HepG2 (cell line): ENCODE results near the gene ERRFI1. TPM values are rescaled to one million over a fixed set of nuclear protein-coding genes. Genes with fewer than 3 reads are reported as not detected.

ENCODE experiments used
- ATAC-seq: fragments of 200-7000 bp; cut with Tn5 transposase; 3 replicates; pipeline ENCODE4 v1.9.1; 2020; ENCODE audit warnings: mild to moderate bottlenecking, moderate library complexity
- BruUV-seq: library from RNA; stranded (reverse); fragments of 400-500 nt; replicated peaks from 2 replicates; lab custom pipeline; 2021; lab: Mats Ljungman, UMichigan
- CTCF ChIA-PET: fragments of 300-600 bp; formaldehyde crosslinking; extraction: SDS; loops from one replicate; lab custom pipeline; 2021; ENCODE audit warnings: low total read pairs, inconsistent platforms, low intra/inter-chr PET ratio; lab: Yijun Ruan, JAX
- POLR2A ChIA-PET: fragments of 350-600 bp; sonication (Branson Sonifier 250); formaldehyde crosslinking; loops from one replicate; lab custom pipeline; 2020; ENCODE audit warnings: antibody characterized with exemption, inconsistent platforms; lab: Yijun Ruan, JAX
- DNase-seq: peaks from one replicate; pipeline ENCODE4 v3.0.0-alpha.2; 2015; ENCODE audit warnings: low spot score
- FAIRE-seq: peaks from 3 replicates; lab custom pipeline; 2011; peaks lifted over from hg19 to GRCh38; lab: Jason Lieb, UNC
- H2AFZ ChIP-seq: one replicate; pipeline ENCODE4 v1.6.1; 2011; ENCODE audit warnings: low read length, inconsistent platforms
- H3K27ac ChIP-seq: fragments of 300-600 bp; 3 replicates; pipeline ENCODE4 v1.8.0; 2011; ENCODE audit warnings: mixed run types, mild to moderate bottlenecking, mixed read lengths, low read length, inconsistent platforms; ENCODE audit not compliant: insufficient read depth; ENCODE audit errors: extremely low read length
- H3K27me3 ChIP-seq, 2 experiments: fragments of 200-600 bp in 1 of 2; 2 replicates in 1 of 2; 3 replicates in 1 of 2; pipeline versions ENCODE4 v1.6.0 to v1.8.0; 2011; ENCODE audit warnings: low read length in 2 of 2, mild to moderate bottlenecking in 2 of 2, moderate library complexity in 2 of 2, inconsistent platforms in 1 of 2; ENCODE audit not compliant: insufficient read depth in 2 of 2, control insufficient read depth in 1 of 2
- H3K36me3 ChIP-seq, 2 experiments: fragments of 200-600 bp in 1 of 2; replicated peaks in 1 of 2; 2 replicates in 1 of 2; 3 replicates in 1 of 2; pipeline versions ENCODE4 v1.5.1 to v1.8.0; 2011; ENCODE audit warnings: low read length in 2 of 2, inconsistent platforms in 1 of 2; ENCODE audit not compliant: insufficient read depth in 2 of 2, control insufficient read depth in 1 of 2
- H3K4me1 ChIP-seq: 2 replicates; pipeline ENCODE4 v1.5.1; 2012; ENCODE audit warnings: low read length, inconsistent platforms; ENCODE audit not compliant: insufficient read depth
- H3K4me2 ChIP-seq: 2 replicates; pipeline ENCODE4 v1.6.0; 2011; ENCODE audit warnings: low read depth, low read length, inconsistent platforms
- H3K4me3 ChIP-seq, 3 experiments: fragments of 200-600 bp in 1 of 3; sonication (generic), shearing (Covaris generic) in 1 of 3; replicated peaks in 1 of 3; 2 replicates each; pipeline ENCODE4 v1.5.1; 2011 to 2016; ENCODE audit warnings: low read length in 3 of 3, inconsistent platforms in 2 of 3, low read depth in 2 of 3, mild to moderate bottlenecking in 2 of 3, control low read depth in 1 of 3, mixed read lengths in 1 of 3; ENCODE audit not compliant: insufficient read depth in 1 of 3
- H3K79me2 ChIP-seq: one replicate; pipeline ENCODE4 v1.6.1; 2011; ENCODE audit warnings: low read length, inconsistent platforms; ENCODE audit not compliant: insufficient read depth
- H3K9ac ChIP-seq: 2 replicates; pipeline ENCODE4 v1.6.0; 2011; ENCODE audit warnings: mild to moderate bottlenecking, low read depth, low read length, inconsistent platforms; ENCODE audit not compliant: insufficient read depth
- H3K9me3 ChIP-seq: 2 replicates; pipeline ENCODE4 v1.5.1; 2012; ENCODE audit warnings: mild to moderate bottlenecking, low read length
- H4K20me1 ChIP-seq: 2 replicates; pipeline ENCODE4 v1.6.0; 2011; ENCODE audit warnings: inconsistent platforms, mild to moderate bottlenecking, low read length, moderate library complexity; ENCODE audit not compliant: insufficient read depth
- BHLHE40 ChIP-seq: IDR thresholded peaks from 2 replicates; pipeline ENCODE4 v1.6.1; 2011; ENCODE audit warnings: low read length, improper control_type of control experiment
- ELF3 ChIP-seq: IDR thresholded peaks from 2 replicates; pipeline ENCODE4 v1.6.1; 2016; ENCODE audit warnings: missing genetic modification reagents, missing compliant biosample characterization
- KDM3A ChIP-seq: IDR thresholded peaks from 2 replicates; pipeline ENCODE4 v1.6.1; 2018; ENCODE audit warnings: low read depth, missing compliant biosample characterization
- NONO ChIP-seq, 2 experiments: fragments of 450-650 bp in 1 of 2; sonication (generic) in 1 of 2; formaldehyde crosslinking in 1 of 2; IDR thresholded peaks in 1 of 2; conservative IDR thresholded peaks in 1 of 2; 2 replicates each; pipeline versions ENCODE4 v1.6.1 to v1.8.0; 2017 to 2022; ENCODE audit warnings: mild to moderate bottlenecking in 1 of 2, missing genetic modification reagents in 1 of 2, moderate library complexity in 1 of 2
- NR2F6 ChIP-seq, 2 experiments: IDR thresholded peaks; 2 replicates each; pipeline ENCODE4 v1.6.1; 2016; ENCODE audit warnings: antibody characterized with exemption in 1 of 2, mild to moderate bottlenecking in 1 of 2
- POGZ ChIP-seq: sonication (generic); formaldehyde crosslinking; IDR thresholded peaks from 2 replicates; pipeline ENCODE4 v1.4.0; 2020; ENCODE audit warnings: mild to moderate bottlenecking, missing genetic modification reagents
- SAP130 ChIP-seq: IDR thresholded peaks from 2 replicates; pipeline ENCODE4 v1.6.1; 2016; ENCODE audit warnings: low read depth
- YEATS2 ChIP-seq: sonication (generic); formaldehyde crosslinking; IDR thresholded peaks from 2 replicates; pipeline ENCODE4 v1.4.0; 2020; ENCODE audit warnings: missing genetic modification reagents, borderline replicate concordance
- ZFP36 ChIP-seq: fragments of 150-350 bp; IDR thresholded peaks from 2 replicates; pipeline ENCODE4 v1.6.1; 2018; ENCODE audit warnings: borderline replicate concordance, low read length, low read depth; ENCODE audit not compliant: partially characterized antibody
- ZFP37 ChIP-seq: sonication (generic); formaldehyde crosslinking; IDR thresholded peaks from 2 replicates; pipeline ENCODE4 v1.4.0; 2020; ENCODE audit warnings: missing genetic modification reagents, borderline replicate concordance
- ZFY ChIP-seq: sonication (generic); formaldehyde crosslinking; IDR thresholded peaks from 2 replicates; pipeline ENCODE4 v1.4.0; 2020; ENCODE audit warnings: missing genetic modification reagents
- ZNF350 ChIP-seq: sonication (generic); formaldehyde crosslinking; IDR thresholded peaks from 2 replicates; pipeline ENCODE4 v1.4.0; 2020; ENCODE audit warnings: mild to moderate bottlenecking, low read depth, missing genetic modification reagents, borderline replicate concordance
- ZNF709 ChIP-seq: sonication (generic); formaldehyde crosslinking; IDR thresholded peaks from 2 replicates; pipeline ENCODE4 v1.5.0; 2020; ENCODE audit warnings: mild to moderate bottlenecking, missing genetic modification reagents
- WGBS: methylation state at CpG from one replicate; pipeline ENCODE4 v1.1.6; 2017; ENCODE audit warnings: low lambda C conversion rate; 5-methylcytosine and 5-hydroxymethylcytosine counted together
- in situ Hi-C: cut with HindIII; loops from 2 replicates; pipeline ENCODE4 v1.10.0; 2017; ENCODE audit warnings: low pct_unique_long_range_greater_than_20kb; ENCODE audit not compliant: extremely low pct_ligation_motif_present
- intact Hi-C: fragments of 100-400 bp; cut with micrococcal nuclease; formaldehyde crosslinking; loops from one replicate; pipeline ENCODE4 v1.10.0; 2022; ENCODE audit not compliant: unreplicated experiment
- polyA plus RNA-seq, 8 experiments: library from polyadenylated mRNA; depleted of rRNA in 3 of 8; stranded (reverse) in 7 of 8; unstranded in 1 of 8; fragments of >200 nt; fragmentation: Illumina TruSeq in 4 of 8; extraction: Trizol in 4 of 8; gene quantifications; 2 replicates each; pipeline versions ENCODE4 v1.2.1 to v1.2.3, GENCODE V29; 2011 to 2016; ENCODE audit warnings: low read depth in 4 of 8, missing spikeins in 1 of 8, mixed read lengths in 1 of 8; ENCODE audit not compliant: insufficient read depth in 1 of 8
- total RNA-seq, 5 experiments: library from RNA; depleted of rRNA; stranded (reverse); fragments of >200 nt; fragmentation: Illumina TruSeq; extraction: Trizol; gene quantifications; 2 replicates each; pipeline ENCODE4 v1.2.3, GENCODE V29; 2016; ENCODE audit warnings: low read depth in 1 of 5
- TF ChIP-seq, protein P1 (sequence below): IDR thresholded peaks from 2 replicates; pipeline ENCODE4 v1.6.1; 2018; ENCODE audit warnings: missing genetic modification reagents, mild to moderate bottlenecking, missing compliant biosample characterization
- TF ChIP-seq, protein P2 (sequence below): sonication (generic); IDR thresholded peaks from 2 replicates; pipeline ENCODE4 v1.6.1; 2016; ENCODE audit warnings: low read depth, borderline replicate concordance
- TF ChIP-seq, protein P3 (sequence below): sonication (generic); formaldehyde crosslinking; IDR thresholded peaks from 2 replicates; pipeline ENCODE4 v1.8.0; 2023; ENCODE audit warnings: mild to moderate bottlenecking, missing genetic modification reagents
- TF ChIP-seq, protein P4 (sequence below): sonication (generic); formaldehyde crosslinking; IDR thresholded peaks from 2 replicates; pipeline ENCODE4 v1.5.1; 2020; ENCODE audit warnings: mild to moderate bottlenecking, missing genetic modification reagents

Gene ERRFI1
- total and polyA plus RNA-seq, 2 of the 13 experiments (the other 11 are each of a cell fraction or from before 2014, with no cell fraction given) = 84.4 to 753 TPM

DNA sequence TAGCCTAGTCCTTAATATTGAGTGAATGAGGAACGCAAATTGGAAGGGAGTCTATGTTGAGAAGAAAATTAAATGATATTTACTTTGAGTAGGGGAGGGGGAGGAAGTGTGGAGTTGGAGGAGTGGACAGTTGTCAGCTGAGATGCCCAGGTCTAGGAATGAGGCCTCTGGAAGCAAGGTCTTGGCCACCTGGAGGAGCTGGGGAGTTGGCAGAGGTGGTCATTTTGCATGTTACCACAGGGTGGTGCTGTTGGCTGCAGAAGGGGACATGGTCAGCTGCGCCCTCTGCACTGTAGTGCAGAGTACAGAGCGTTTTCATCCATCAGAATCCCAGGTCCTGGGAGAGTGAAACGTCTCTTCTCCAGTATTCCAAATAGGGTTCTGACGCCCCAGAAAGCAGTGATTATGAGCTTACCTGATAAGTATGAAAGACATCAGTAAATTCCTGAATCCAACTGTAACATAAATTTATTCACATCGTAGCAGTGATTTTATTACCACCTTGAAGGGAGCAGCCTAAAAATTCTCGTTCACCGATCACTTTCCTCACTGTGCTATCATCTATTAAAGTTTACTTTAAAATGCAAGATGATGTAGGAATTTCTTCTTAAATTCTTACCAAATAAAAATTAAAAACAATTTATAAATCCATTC, 50.8 kb downstream of the ERRFI1 start:
- H3K27me3 ChIP-seq = no peaks in the 10 kb centered on the region
- DNase-seq (peak; percentile 76), FAIRE-seq (peak; percentile 97), ATAC-seq (peak; percentile 100)
- H3K4me3 ChIP-seq = no peak overlapping the region
- intact Hi-C loops = loop anchor here (1.0 to 2.0 kb wide), 2 partner anchors 339 to 374 kb away; no protein-coding TSS in a partner anchor
- no peaks in the 10 kb centered on the region for H3K9me3 ChIP-seq
- H2AFZ ChIP-seq = no peak overlapping the region
- TSS peak; percentile 17 for BruUV-seq
- POLR2A ChIA-PET = interaction anchor here (0.6 to 2.2 kb wide), 8 partner anchors 9 to 372 kb away, joined by 3 to 15 read pairs (median 4); partner anchors contain the start of gene PARK7
- H3K4me1 ChIP-seq = no peaks in the 10 kb centered on the region
- in situ Hi-C loops = no loop called here
- H3K4me2 ChIP-seq = no peak overlapping the region
- peaks cover 6% of the 10 kb centered on the region for H3K79me2 ChIP-seq
- no peak overlapping the region for H3K27ac ChIP-seq
- H3K36me3 ChIP-seq = peaks cover 20 to 53% of the 10 kb centered on the region in 2 experiments; a peak in 4 of 5 replicates
- WGBS = 44% methylated on average over 8 of the region's 8 CpGs
- 0 out of 2 replicates have a peak, but pooled peaks cover 3% of the 10 kb centered on the region for H4K20me1 ChIP-seq
- H3K9ac ChIP-seq = no peak overlapping the region
- CTCF ChIA-PET = interaction anchor here (1.2 to 3.7 kb wide), 5 partner anchors 40 to 377 kb away, joined by 7 to 39 read pairs (median 12); no protein-coding TSS in a partner anchor
- TF ChIP-seq KDM3A (CRISPR knock-in tag) = peak; percentile 89
- TF ChIP-seq, protein P1, sequence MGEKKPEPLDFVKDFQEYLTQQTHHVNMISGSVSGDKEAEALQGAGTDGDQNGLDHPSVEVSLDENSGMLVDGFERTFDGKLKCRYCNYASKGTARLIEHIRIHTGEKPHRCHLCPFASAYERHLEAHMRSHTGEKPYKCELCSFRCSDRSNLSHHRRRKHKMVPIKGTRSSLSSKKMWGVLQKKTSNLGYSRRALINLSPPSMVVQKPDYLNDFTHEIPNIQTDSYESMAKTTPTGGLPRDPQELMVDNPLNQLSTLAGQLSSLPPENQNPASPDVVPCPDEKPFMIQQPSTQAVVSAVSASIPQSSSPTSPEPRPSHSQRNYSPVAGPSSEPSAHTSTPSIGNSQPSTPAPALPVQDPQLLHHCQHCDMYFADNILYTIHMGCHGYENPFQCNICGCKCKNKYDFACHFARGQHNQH = 0 out of 2 replicates have a peak, but pooled peaks have one; percentile 55
- TF ChIP-seq, protein P2, sequence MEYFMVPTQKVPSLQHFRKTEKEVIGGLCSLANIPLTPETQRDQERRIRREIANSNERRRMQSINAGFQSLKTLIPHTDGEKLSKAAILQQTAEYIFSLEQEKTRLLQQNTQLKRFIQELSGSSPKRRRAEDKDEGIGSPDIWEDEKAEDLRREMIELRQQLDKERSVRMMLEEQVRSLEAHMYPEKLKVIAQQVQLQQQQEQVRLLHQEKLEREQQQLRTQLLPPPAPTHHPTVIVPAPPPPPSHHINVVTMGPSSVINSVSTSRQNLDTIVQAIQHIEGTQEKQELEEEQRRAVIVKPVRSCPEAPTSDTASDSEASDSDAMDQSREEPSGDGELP = peak; percentile 79; the same call in 1 of the 2 replicates
- TF ChIP-seq BHLHE40 = 0 out of 2 replicates have a peak, but pooled peaks have one; percentile 16
- TF ChIP-seq, protein P3, sequence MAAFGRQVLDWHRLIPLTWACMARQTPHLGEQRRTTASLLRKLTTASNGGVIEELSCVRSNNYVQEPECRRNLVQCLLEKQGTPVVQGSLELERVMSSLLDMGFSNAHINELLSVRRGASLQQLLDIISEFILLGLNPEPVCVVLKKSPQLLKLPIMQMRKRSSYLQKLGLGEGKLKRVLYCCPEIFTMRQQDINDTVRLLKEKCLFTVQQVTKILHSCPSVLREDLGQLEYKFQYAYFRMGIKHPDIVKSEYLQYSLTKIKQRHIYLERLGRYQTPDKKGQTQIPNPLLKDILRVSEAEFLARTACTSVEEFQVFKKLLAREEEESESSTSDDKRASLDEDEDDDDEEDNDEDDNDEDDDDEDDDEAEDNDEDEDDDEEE (CRISPR knock-in tag) = no peak
- 0 out of 2 replicates have a peak, but pooled peaks have one; percentile 39 for TF ChIP-seq ZFP37
- no peak for TF ChIP-seq ZFP36
- no peak for TF ChIP-seq NR2F6 (IDR thresholded peaks at IDR 0.05)
- peak; percentile 46; the same call in 1 of the 2 replicates for TF ChIP-seq NR2F6 (CRISPR knock-in tag; IDR thresholded peaks at IDR 0.05)
- TF ChIP-seq, protein P4, sequence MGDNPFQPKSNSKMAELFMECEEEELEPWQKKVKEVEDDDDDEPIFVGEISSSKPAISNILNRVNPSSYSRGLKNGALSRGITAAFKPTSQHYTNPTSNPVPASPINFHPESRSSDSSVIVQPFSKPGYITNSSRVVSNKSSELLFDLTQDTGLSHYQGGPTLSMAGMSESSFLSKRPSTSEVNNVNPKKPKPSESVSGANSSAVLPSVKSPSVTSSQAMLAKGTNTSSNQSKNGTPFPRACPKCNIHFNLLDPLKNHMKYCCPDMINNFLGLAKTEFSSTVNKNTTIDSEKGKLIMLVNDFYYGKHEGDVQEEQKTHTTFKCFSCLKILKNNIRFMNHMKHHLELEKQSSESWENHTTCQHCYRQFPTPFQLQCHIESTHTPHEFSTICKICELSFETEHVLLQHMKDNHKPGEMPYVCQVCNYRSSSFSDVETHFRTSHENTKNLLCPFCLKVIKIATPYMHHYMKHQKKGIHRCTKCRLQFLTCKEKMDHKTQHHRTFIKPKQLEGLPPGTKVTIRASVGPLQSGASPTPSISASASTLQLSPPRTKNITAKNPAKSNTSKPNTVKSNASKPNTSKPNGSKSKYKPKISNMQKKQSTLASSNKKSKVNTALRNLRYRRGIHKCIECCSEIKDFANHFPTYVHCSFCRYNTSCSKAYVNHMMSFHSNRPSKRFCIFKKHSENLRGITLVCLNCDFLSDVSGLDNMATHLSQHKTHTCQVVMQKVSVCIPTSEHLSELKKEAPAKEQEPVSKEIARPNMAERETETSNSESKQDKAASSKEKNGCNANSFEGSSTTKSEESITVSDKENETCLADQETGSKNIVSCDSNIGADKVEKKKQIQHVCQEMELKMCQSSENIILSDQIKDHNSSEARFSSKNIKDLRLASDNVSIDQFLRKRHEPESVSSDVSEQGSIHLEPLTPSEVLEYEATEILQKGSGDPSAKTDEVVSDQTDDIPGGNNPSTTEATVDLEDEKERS (CRISPR knock-in tag) = 0 out of 2 replicates have a peak, but pooled peaks have one; percentile 51
- peak; percentile 41; the same call in 1 of the 2 replicates for TF ChIP-seq YEATS2
- TF ChIP-seq ZFY (CRISPR knock-in tag) = no peak
- no peak for TF ChIP-seq NONO (IDR thresholded peaks at IDR 0.05)
- 0 out of 2 replicates have a peak, but pooled peaks have one; percentile 30 for TF ChIP-seq NONO (CRISPR knock-in tag; conservative IDR thresholded peaks at IDR 0.05)
- peak; percentile 49 for TF ChIP-seq ELF3 (CRISPR knock-in tag)
- peak; percentile 60; the same call in 1 of the 2 replicates for TF ChIP-seq POGZ (CRISPR knock-in tag)
- peak; percentile 54; the same call in 1 of the 2 replicates for TF ChIP-seq SAP130 (CRISPR knock-in tag)
- peak; percentile 24; the same call in 1 of the 2 replicates for TF ChIP-seq ZNF350 (CRISPR knock-in tag)
- no peak for TF ChIP-seq ZNF709
